HG02840 (cell line): ENCODE results near the gene IQSEC3.
"Not testable (repeated sequence)": the region's sequence is repeated elsewhere in the genome, so short reads cannot be mapped to it uniquely, and the experiment has no call there.

Source experiments
- ATAC-seq: cut with Tn5 transposase; IDR thresholded peaks from one replicate; pipeline ENCODE4 v1.9.1; 2021; ENCODE audit warnings: mild to moderate bottlenecking, moderate library complexity, moderate number of reproducible peaks; ENCODE audit not compliant: unreplicated experiment, low FRiP score

Gene IQSEC3

DNA sequence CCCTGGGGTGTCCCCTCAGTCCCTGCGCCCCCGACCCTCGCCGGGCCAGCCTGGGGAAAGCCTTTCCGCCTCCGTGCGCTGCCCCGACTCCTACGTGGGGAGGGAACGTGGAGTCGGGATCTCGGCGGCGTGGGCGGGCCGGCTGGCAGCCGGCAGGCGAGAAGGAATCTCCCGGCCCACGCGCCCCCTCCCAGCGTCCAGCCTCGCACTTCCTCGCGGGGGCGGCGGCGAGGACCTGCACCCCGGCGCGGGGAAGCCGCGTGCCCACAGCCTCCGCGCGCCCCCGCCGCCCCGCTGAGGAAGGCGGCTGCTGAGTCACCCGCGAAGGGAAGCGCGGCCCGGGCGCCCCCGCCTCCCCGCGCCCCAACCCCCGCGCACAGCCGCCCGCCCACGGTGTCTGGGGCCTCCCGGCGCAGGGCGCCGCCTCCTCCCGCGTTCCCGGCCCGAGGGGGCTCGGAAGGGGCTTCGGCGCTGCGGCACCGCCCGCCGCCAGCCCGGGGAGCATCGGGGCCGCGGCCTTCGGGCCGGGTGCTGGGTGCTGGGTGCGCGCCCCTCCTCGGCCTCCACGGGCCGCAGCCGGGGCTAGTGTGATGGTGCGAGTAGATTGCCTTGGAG, 11.3 kb downstream of the IQSEC3 start:
- not testable (repeated sequence) for ATAC-seq

DNA sequence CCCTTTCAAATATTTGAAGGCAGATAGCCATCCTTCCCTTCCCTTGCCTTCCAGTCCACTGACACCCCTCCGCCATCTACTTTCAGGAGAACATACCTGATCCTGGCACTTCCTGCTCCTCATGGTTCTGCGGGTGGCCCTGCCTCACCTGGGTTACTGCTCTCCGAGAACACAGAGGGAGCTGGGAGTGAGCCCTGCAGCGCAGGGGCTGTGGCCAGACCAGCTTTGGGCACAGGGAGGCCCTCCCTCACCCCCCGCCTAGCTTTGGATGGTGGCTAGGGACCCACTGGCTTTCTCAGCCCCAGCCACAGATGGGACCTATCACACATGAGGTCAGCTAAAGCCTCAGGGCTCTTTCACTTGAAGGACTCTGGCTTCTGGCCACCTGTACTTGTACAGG, 12.4 kb downstream of the IQSEC3 start:
- no peak for ATAC-seq

DNA sequence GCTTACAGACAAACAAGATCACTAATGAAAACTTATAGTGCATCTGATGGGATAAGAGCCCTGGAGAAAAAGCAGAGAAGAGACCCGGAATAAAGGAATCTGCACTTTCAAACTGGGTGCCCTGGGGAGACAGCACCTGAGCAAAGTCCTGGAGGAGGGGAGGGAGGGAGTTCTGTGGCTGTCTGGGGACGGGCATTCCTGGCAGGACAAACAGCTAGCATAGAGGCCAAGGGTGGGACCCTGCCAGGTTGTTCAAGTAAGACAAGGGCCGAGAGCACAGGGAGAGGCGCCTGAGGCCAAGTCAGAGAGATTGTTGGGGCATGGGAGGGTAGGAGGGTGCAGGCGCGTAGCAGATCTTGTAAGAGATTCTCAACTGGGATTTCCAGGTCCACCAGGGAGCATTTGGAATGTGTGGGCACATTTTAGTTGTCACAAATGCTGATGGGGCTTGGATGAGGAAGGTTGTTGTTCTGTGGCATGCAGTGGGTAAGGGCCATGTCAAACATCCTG, 14.2 kb downstream of the IQSEC3 start:
- ATAC-seq: no peak

DNA sequence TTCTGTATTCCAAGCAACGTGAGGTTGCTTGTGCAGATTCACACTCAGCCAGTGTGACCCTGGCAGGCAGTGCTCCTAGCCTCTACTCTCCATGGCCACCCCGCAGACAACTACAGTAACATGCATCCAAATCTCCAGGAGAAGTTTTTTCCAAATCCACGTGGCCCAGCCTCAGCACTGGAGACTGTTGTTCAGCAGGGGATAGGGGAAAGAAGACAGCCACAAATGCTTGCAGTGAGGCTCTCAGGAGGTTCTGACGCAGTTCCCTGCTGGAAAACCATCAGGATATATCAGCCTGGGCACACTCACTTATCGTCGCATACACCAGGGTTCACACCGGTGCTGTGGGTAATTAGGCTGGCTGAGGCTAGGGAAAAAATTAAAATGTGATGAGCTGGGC, 16.2 kb downstream of the IQSEC3 start:
- no peak for ATAC-seq

DNA sequence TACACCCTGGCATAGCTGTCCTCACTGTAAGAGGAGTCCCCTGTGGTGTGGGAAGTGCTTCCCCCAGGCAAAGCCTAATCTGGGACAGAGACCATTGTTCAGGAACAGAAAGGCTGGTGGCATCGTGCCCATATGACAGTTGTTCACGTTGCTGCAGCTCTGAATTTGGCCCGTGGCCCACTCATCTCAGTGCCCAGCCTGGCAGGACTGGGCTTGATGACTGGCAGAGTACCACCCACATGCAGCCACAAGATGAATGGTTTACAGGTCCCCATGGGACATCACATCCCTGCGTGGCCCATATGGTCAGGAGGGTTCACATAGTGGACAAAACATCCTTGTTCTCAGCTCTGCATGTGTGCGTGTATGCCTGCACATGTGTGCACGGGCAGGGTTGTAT, 17.5 kb downstream of the IQSEC3 start:
- no peak for ATAC-seq

DNA sequence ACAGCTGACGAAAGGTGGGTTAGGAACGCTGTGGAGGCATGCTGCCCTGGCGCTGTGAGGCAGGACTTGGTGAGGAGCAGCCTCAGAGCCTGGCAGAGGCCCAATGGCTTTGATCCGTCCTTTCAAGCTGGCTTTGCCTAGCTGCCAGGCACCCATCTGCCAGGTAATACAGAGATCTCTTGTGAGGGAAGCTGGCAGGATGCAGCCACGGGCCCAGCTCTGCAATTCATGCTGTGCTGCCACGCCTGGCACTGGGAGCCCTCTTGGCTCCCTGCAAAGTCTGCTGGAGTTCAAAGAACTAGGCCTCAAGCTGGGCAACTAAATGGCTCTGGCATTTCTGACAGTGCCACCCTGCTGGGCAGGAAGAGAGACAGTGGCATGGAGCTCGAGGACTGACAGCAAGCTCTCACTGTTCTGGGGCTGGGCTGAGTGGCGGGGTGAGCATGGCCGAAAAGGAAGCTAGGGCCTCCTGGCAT, 18.7 kb downstream of the IQSEC3 start:
- ATAC-seq: no peak

DNA sequence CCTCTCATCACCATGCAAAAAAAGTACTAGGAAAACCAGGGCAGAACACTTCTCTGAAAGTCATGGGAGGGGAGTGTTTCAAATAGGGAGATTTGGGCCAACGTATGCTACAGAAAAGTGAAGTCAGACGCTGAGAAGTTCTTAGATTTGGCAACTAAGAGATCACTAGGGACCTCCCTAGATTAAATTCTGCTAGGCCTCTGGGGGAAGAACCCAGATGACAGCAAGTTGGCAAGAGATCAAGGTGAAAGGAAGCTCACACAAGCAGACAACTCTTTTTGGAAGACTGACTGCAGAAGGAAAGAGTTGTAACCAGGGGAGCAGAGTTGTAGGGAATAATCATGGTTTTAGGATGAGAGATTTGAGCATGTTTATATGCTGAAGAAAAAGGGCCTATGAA, 20.7 kb downstream of the IQSEC3 start:
- no peak for ATAC-seq

DNA sequence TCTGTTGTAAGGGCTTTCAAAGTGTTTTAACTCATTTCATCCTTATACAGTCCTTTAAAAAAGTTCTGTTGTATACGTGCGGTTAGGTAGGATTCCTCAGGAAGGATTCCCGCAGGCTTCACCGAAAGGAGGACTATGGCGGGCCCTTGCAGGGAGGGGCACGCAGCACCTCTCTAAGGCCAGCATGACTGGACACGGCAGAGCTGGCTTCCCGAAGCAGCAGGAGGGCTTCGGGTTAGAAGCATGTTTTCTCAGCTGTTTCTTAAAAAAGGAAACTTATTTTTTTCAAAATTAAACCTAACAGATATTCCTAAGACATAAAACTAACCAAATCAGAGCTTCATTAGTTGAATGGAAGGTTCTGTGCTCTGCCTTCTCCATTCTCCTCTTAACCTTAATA, 21.3 kb downstream of the IQSEC3 start:
- ATAC-seq: no peak

DNA sequence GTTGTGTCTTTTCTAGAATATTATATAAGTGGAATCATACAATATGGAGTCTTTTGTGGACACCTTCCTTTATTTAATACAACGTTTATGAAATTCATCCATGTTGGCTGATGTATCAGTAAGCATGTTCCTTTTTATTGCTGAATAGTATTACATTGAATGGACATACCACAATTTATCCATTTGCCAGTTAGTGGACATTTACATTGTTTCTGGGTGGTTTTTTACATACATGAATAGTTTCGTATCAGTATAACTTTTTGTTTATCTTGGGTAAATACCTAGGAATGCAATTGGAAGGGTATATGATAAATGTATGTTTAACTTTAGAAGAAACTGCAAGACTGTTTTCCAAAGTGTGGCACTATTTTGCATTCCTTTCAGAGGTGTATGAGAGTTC, 23.1 kb downstream of the IQSEC3 start:
- ATAC-seq: no peak

DNA sequence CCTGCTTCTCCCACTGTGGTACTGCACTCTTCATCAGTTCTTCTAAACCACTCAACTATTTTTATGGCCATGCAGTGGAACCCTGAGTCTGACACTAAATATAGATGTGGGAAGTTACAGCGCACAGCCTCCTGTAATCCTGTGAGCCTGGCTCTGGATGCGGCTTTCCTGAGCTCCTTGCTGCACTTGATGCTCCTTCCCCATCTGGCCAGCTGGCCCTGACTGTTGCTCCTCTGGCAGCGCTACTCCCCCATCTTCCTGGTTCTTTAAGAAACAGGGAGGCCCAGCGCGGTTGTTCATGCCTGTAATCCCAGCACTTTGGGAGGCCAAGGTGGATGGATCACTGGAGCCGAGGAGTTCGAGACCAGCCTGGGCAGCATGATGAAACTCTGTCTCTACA, 24.6 kb downstream of the IQSEC3 start:
- no peak for ATAC-seq

DNA sequence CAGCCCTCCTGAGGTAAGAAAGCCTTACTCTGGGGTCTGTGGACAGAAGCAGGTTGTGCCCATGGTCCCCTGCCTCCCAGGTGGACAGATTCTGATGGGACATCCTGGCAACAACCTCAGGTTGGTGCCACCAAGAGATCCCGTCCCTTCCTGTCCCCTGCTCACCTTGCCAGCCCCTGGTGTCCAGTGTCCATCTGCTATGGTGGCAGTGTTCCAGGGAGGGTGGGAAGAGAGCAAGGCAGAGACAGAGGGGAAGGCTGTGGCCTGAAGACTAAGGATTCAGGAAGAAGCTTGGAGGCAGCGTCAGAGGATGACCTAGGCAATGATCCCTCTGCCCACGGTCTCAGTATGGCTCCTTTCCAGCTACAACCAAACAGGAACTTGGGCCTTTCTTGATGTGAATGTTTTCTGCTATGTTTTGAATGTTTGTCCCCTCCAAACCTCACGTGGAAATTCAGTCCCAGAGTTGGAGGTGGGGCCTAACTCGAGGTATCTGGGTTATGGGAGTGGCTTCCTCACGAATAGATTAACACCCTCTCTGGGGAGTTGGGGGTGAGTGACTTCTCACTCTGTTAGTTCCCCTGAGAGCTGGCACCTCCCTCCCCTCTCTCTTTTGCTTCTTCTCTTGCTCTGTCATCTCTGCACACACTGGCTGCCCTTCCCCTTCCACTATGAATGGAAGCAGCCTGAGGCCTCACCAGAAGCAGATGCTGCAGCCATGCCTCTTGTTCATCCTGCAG, 26.9 kb downstream of the IQSEC3 start:
- no peak for ATAC-seq

DNA sequence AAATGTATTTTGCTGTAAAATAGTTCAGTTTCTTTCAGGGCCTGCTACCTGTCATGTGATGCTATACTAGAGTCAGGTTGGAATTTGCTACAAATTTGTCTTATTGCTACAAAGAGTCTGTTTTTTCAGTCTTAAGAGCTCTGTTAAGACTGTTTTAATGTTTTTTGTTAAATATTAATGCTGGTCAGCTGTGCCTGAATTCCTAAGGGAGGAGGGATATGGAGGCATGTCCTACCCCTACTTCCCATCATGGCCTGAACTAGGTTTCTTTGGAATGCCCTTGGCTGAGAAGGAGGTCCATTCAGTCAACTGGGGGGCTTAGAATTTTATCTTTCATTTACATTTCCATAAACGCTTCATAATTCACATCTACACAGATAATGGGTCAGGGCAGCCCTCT, 30.0 kb downstream of the IQSEC3 start:
- ATAC-seq: no peak

DNA sequence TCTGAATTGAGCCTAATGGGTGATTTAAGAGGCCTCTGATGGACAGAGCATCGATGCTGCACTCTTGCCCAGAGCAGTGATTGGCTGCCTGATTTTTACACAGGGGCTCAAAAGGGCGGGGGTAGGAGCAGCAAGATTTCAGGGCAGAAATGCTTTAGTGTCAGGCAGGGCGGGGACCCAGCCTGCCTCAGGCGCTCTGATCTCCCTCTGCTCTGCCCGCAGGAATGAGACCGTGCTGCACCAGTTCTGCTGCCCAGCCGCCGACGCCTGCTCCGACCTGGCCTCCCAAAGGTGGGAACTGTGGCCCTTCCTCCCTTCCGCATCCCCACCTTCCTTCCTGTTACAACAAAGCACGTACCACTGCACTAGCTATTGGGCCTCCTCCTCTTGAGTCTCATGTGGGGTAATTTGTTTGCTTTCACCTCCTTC, 32.4 kb downstream of the IQSEC3 start:
- no peak for ATAC-seq

DNA sequence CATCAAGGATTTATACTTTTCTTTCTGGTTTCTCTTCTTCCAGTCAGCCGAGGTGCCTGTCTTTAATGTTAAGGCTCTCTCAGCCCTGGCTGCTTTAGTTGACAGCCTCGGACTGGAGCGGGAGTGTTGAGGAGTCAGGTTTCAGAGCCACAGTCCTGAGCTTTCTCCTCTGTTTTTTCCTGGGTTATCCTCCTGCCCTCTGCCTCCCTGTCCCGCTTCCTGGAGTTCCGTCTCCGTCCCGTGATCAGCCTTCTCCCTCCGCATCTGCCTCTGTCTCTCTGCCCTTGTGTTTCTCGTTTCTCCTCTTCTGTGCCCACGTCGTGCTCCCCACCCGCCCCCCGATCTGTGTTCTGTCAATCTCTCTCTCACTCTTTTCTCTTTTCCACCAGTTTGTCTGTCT, 33.0 kb downstream of the IQSEC3 start:
- ATAC-seq: no peak

DNA sequence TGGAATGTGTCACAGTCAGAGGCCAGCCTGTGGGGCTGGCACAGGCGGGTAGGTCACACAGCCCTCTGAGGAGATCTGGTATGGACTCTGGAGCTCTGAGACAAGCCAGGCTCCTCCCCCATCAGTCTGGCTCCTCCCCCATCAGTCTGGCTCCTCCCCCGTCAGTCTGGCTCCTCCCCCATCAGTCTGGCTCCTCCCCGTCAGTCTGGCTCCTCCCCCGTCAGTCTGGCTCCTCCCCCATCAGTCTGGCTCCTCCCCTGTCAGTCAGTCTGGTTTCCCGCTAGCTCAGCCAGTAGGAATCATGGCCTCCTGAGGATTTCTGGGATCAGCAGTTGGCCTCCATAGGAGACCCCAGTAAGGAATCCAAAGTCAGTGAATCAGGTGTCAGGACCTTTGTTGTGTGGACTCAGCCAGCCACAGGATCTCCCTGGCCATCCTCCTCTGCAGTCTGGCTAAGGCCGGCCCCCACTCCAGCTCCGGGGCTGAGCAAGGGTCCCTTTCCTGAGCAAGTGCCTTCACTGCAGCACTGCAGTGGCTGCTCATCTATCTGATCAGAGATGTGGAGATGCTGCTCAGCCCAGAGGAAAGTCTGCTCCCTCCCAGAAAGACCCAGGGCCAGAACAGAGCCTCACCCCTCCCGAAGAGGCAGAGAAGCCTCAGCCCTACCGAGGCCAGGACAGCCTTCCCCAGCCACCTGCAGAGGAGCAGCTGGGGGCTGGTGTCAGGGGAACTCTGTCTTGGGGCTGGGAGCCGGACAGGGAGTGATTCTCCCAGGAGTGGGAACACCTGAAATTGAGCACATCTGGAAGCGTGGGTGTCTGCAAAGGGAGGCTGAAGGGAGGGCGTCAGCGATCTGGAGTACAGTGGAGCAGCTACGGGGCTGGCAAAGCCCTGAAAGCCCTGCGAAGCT, 35.7 kb downstream of the IQSEC3 start:
- no peak for ATAC-seq

DNA sequence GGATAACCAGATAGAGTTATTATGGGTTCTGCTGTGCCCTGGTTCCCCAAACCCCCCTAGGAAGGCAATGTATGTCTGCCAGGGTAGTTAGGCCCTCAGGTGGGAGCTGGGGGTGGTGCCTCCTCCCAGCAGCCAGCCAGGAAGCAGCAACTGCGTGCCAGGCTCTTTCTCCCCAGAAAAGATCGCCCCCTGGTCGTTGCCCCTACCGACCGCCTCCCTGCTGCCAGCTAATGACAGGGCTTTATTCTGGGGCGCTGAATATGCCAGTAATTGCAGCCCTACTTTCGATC, 36.3 kb downstream of the IQSEC3 start:
- no peak for ATAC-seq

DNA sequence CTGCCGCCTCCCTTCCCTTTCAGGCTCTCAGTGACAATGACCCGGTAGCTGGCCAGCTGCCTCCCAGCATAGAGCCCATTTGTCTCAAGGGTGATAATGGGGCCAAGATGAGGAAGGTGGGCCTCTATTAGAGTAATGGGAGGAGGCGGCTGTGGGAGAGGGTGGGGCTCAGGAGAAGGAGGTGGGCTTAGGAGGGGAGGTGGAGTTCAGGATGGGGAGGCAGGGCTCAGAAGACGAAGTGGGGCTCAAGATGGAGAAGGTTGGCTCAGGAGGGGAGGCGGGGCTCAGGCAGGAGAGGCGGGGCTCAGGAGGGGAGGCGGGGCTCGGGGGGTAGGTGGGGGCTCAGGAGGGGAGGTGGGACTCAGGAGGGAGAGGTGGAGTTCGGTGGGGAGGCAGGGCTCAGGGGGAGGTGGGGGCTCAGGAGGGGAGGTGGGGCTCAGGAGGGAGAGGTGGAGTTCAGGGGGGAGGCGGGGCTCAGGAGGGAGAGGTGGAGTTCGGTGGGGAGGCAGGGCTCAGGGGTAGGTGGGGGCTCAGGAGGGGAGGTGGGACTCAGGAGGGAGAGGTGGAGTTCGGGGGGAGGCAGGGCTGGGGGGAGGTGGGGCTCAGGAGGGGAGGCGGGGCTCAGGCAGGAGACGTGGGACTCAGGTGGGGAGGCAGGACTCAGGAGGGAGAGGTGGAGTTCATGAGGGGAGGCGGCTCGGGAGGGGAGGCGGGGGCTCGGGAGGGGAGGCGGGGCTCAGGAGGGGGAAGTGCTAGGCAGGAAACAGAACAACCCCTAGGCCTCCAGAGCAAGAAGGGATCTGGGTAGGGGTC, 36.8 kb downstream of the IQSEC3 start:
- ATAC-seq: no peak

DNA sequence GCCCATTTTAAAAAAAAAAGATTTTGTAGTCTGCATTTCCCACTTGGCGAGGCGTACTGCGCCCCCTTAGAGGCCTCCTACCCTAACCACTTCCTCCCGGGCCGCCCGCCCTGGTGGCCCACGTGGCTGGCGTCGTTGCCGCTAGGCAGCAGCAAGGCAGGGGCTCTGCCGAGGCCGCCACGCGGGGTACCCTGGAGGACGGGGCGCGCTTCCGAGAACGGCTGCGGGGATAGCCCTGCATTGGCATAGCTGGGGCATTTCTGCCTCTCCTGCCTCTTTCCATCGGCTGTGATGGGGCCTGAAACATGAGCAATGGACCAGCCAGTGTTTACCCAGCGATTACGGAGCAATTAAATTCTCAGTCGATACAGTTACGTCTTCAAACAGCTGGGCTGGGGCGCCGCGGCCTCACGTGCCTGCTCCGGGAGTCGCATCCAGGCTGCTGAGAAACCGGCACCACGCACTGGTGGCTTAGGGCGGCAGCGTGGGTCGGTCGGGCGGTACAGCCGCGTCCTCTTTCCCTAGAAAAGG, 38.0 kb downstream of the IQSEC3 start:
- ATAC-seq: no peak

DNA sequence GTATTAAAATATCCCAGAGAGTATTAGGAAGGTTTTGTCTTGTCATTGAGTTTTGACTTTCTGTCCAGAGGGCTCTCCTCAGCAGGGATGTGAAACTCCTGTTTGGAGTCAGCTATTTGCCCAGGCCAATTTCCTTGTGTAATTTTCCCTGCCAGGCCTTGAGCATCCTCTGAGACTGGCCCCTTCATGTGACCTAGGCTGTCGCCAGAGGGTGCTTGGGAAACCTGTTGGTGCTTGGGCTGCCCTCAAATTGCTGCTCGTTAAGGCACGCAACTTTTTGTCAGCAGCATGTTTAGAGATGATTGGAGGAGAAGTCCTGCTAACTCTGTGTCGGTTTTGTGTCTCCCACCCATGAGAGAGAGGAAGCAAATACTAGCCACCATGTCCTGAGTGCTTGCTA, 39.1 kb downstream of the IQSEC3 start:
- no peak for ATAC-seq

DNA sequence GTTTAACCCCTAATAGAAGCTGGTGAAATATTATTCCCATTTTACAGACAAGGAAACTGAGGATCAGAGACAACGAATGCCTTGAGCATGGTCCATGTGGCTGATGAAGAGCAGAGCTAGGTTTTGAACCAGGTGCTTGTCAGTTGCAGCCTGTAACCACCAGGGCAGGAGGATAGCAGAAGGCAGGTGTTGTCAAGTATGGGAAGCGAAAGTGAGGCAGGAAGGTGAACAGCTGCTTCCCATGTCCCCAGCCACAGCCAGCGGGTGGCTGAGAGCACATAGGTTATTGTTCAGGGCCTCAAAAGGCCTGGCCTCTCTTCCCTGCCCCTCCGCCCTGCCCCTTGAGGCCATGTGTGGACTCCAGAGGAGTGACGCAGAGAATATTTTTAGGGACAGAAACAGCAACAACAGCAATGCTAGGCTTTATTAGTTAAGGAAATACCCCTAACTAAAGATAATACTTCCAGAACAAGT, 39.6 kb downstream of the IQSEC3 start:
- ATAC-seq: peak; percentile 85
